ENCODE measurements around the gene GLDN.
A peak's percentile ranks its signal among the peaks of the same experiment; 100 is the strongest.

Gene GLDN

GRCh38 chr15:51341366-51342226, at the start of gene GLDN:
TSS of gene GLDN (plus strand) at chr15:51341655. CDS start at chr15:51341685, 30 bp downstream.
- H3K27me3 ChIP-seq (replicated peaks; ENCODE audit: control insufficient read depth, insufficient read depth, low read length), result peaks cover 6% of the 10 kb centered on the region
- H3K36me3 ChIP-seq (ENCODE audit: control insufficient read depth, insufficient read depth, low read length), result no peaks in the 10 kb centered on the region
- no peak for DNase-seq (ENCODE audit: extremely low read depth, insufficient read length)
- TF ChIP-seq, protein P1, sequence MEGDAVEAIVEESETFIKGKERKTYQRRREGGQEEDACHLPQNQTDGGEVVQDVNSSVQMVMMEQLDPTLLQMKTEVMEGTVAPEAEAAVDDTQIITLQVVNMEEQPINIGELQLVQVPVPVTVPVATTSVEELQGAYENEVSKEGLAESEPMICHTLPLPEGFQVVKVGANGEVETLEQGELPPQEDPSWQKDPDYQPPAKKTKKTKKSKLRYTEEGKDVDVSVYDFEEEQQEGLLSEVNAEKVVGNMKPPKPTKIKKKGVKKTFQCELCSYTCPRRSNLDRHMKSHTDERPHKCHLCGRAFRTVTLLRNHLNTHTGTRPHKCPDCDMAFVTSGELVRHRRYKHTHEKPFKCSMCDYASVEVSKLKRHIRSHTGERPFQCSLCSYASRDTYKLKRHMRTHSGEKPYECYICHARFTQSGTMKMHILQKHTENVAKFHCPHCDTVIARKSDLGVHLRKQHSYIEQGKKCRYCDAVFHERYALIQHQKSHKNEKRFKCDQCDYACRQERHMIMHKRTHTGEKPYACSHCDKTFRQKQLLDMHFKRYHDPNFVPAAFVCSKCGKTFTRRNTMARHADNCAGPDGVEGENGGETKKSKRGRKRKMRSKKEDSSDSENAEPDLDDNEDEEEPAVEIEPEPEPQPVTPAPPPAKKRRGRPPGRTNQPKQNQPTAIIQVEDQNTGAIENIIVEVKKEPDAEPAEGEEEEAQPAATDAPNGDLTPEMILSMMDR (IDR thresholded peaks at IDR 0.05; ENCODE audit: insufficient read depth, low read length, poor library complexity, severe bottlenecking), result no peak
- no peak within 1 kb of the TSS for H3K4me3 ChIP-seq (replicated peaks; ENCODE audit: low read depth, low read length)

DNA sequence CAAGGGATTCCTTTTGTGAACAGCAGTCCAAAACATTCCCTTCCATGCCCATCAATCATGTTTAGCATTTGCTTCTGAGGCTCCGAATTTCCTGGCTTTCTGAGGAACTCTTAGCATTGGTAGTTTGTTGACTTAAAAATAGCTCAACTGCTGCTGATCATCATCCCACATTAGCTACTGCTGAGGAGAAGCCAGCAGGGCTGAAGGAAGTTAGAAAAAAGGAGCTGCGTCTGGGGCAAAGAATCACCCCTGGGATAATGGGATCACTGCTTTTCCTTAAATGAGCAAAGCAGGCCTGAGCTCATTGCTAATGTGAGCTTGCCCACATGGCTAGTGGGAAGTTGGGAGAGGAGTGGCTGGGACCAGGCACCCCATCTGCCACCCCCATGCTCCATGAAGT, 42.8 kb upstream of the GLDN start:
- H3K4me3 ChIP-seq (replicated peaks; ENCODE audit: low read depth, low read length), result no peak overlapping the region
- TF ChIP-seq, protein P1 (IDR thresholded peaks at IDR 0.05; ENCODE audit: insufficient read depth, low read length, poor library complexity, severe bottlenecking), result no peak
- DNase-seq (ENCODE audit: extremely low read depth, insufficient read length), result no peak
- no peaks in the 10 kb centered on the region for H3K36me3 ChIP-seq (ENCODE audit: control insufficient read depth, insufficient read depth, low read length)
- H3K27me3 ChIP-seq (replicated peaks; ENCODE audit: control insufficient read depth, insufficient read depth, low read length), result peaks cover 2% of the 10 kb centered on the region

DNA sequence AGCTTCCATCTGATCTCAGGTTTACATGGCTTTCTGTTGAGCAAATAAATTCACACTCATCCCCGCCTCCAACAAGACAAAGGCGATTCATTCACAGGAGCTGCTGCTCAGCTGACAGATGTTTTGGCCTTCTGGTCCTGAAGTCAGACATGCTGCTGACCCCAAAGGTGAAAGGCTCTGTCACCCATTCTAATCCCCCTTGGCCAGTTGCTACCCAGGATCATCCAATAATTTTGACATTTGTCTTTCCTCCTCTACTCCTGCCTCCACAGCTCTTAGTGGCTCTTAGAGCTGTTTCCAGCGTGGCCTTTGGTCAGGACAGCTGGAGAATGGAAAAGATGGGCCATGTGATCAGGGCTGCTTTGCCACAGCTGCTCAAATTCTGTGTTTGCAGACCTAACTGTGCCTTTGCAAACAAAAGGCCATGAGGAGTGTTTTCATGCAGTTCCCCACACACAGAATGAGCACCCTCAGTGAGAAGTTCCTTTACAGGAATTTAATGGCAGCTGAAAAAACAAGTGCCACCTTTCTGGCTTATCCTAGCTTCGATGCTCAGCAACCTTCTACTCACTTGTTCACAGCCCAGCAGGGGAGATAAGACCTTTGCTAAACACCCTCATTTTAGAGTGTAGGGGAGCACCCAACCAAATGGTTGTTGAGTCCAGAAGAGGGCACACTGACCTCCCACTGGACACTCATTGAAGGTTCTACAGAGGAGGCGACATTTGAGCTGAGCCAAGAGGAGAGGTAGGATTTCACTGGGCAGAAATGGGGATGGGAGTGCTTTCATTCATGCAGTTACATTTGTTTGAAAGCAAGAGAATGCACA, 42.1 kb upstream of the GLDN start:
- no peak for DNase-seq (ENCODE audit: extremely low read depth, insufficient read length)
- H3K36me3 ChIP-seq (ENCODE audit: control insufficient read depth, insufficient read depth, low read length), result no peaks in the 10 kb centered on the region
- no peak overlapping the region for H3K4me3 ChIP-seq (replicated peaks; ENCODE audit: low read depth, low read length)
- H3K27me3 ChIP-seq (replicated peaks; ENCODE audit: control insufficient read depth, insufficient read depth, low read length), result peaks cover 2% of the 10 kb centered on the region
- TF ChIP-seq, protein P1 (IDR thresholded peaks at IDR 0.05; ENCODE audit: insufficient read depth, low read length, poor library complexity, severe bottlenecking), result no peak

DNA sequence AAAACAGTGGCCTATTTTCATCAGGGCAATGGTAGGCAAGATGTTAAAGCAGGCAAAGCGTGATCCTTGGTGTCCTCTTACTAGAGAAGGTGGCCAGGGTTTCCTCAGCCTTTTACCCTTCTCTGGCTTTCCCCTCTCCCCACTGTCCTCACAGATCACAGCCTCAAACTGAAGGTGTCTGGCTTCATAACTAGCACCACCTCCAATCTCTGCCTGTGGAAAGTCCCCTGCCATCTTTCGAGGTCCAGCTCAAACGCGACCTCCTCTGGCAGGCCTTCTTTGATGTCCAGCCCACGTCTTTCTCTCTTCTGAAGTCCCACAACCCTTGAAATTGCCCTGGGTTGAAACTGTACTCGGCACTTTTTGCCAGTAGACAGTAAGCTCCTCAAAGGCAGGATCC, 39.0 kb upstream of the GLDN start:
- Histone ChIP-seq H3K27me3 (replicated peaks; ENCODE audit: control insufficient read depth, insufficient read depth, low read length) (no peaks in the 10 kb centered on the region; the same call in none of the 2 replicates), H3K36me3 (ENCODE audit: control insufficient read depth, insufficient read depth, low read length) (no peaks in the 10 kb centered on the region), H3K4me3 (replicated peaks; ENCODE audit: low read depth, low read length) (no peak overlapping the region)
- TF ChIP-seq, protein P1 (IDR thresholded peaks at IDR 0.05; ENCODE audit: insufficient read depth, low read length, poor library complexity, severe bottlenecking), result peak; percentile 33
- DNase-seq (ENCODE audit: extremely low read depth, insufficient read length), result no peak

- TF ChIP-seq, protein P1 (IDR thresholded peaks at IDR 0.05; ENCODE audit: insufficient read depth, low read length, poor library complexity, severe bottlenecking), result no peak
- Histone ChIP-seq H3K4me3 (replicated peaks; ENCODE audit: low read depth, low read length) (no peak overlapping the region), H3K36me3 (ENCODE audit: control insufficient read depth, insufficient read depth, low read length) (no peaks in the 10 kb centered on the region), H3K27me3 (replicated peaks; ENCODE audit: control insufficient read depth, insufficient read depth, low read length) (no peaks in the 10 kb centered on the region; the same call in none of the 2 replicates)
- no peak for DNase-seq (ENCODE audit: extremely low read depth, insufficient read length)
Observed at GRCh38 chr15:51303462-51303980, 37.9 kb upstream of the GLDN start.
